HepG2 (cell line): Measurements from ENCODE around the gene NRDE2. TPM values are rescaled to one million over a fixed set of nuclear protein-coding genes. Genes with fewer than 3 reads are reported as not detected.

Experiments used
- ARNTL ChIP-seq: sonication (generic); formaldehyde crosslinking; IDR thresholded peaks from 2 replicates; pipeline ENCODE4 v1.4.0; 2020; ENCODE audit warnings: mild to moderate bottlenecking, missing genetic modification reagents
- BHLHE40 ChIP-seq: IDR thresholded peaks from 2 replicates; pipeline ENCODE4 v1.6.1; 2011; ENCODE audit warnings: low read length, improper control_type of control experiment
- CBX2 ChIP-seq, 2 experiments: fragments of 200-600 bp in 1 of 2; sonication (generic); formaldehyde crosslinking in 1 of 2; IDR thresholded peaks; 2 replicates each; pipeline versions ENCODE4 v1.7.0 to v1.8.1; 2018 to 2022; ENCODE audit warnings: low read depth in 2 of 2, low read length in 1 of 2, mild to moderate bottlenecking in 1 of 2, missing genetic modification reagents in 1 of 2
- FOXP1 ChIP-seq, 2 experiments: fragments of 450-650 bp in 1 of 2; IDR thresholded peaks; 2 replicates each; pipeline ENCODE4 v1.6.1; 2017 to 2018; ENCODE audit warnings: antibody characterized with exemption in 1 of 2
- HDAC1 ChIP-seq: sonication (generic); formaldehyde crosslinking; IDR thresholded peaks from 2 replicates; pipeline ENCODE4 v1.5.1; 2020; ENCODE audit warnings: mild to moderate bottlenecking, missing genetic modification reagents
- ISL2 ChIP-seq: sonication (generic); formaldehyde crosslinking; IDR thresholded peaks from 2 replicates; pipeline ENCODE4 v1.5.0; 2020; ENCODE audit warnings: missing genetic modification reagents
- POGZ ChIP-seq: sonication (generic); formaldehyde crosslinking; IDR thresholded peaks from 2 replicates; pipeline ENCODE4 v1.4.0; 2020; ENCODE audit warnings: mild to moderate bottlenecking, missing genetic modification reagents
- PRMT3 ChIP-seq: sonication (generic); formaldehyde crosslinking; IDR thresholded peaks from 2 replicates; pipeline ENCODE4 v1.8.1; 2022; ENCODE audit warnings: low read depth, mild to moderate bottlenecking, moderate library complexity, missing genetic modification reagents, borderline replicate concordance
- SIN3B ChIP-seq: fragments of 150-350 bp; IDR thresholded peaks from 2 replicates; pipeline ENCODE4 v1.6.1; 2014; ENCODE audit warnings: low read length
- TEAD2 ChIP-seq: sonication (generic); formaldehyde crosslinking; IDR thresholded peaks from 2 replicates; pipeline ENCODE4 v1.9.0; 2021; ENCODE audit warnings: missing genetic modification reagents
- TEAD3 ChIP-seq: optimal IDR thresholded peaks from 2 replicates; pipeline ENCODE3; 2016; ENCODE audit warnings: borderline replicate concordance
- TRIM24 ChIP-seq: sonication (generic); formaldehyde crosslinking; IDR thresholded peaks from 2 replicates; pipeline ENCODE4 v1.8.0; 2022; ENCODE audit warnings: mild to moderate bottlenecking, missing genetic modification reagents
- ZBTB20 ChIP-seq: sonication (generic); formaldehyde crosslinking; IDR thresholded peaks from 2 replicates; pipeline ENCODE4 v1.8.1; 2023; ENCODE audit warnings: missing genetic modification reagents, low read depth, mild to moderate bottlenecking, borderline replicate concordance
- ZKSCAN1 ChIP-seq: fragments of 150-350 bp; IDR thresholded peaks from 2 replicates; pipeline ENCODE4 v1.6.1; 2014; ENCODE audit warnings: low read length
- ZNF160 ChIP-seq: sonication (generic); formaldehyde crosslinking; IDR thresholded peaks from 2 replicates; pipeline ENCODE4 v1.8.0; 2022; ENCODE audit warnings: mild to moderate bottlenecking, inconsistent platforms, missing genetic modification reagents
- ZNF225 ChIP-seq: sonication (generic); formaldehyde crosslinking; IDR thresholded peaks from 2 replicates; pipeline ENCODE4 v1.4.0; 2020; ENCODE audit warnings: mild to moderate bottlenecking, missing genetic modification reagents
- ZNF549 ChIP-seq: sonication (generic); formaldehyde crosslinking; IDR thresholded peaks from 2 replicates; pipeline ENCODE4 v1.5.0; 2020; ENCODE audit warnings: missing genetic modification reagents
- ZNF552 ChIP-seq: sonication (generic); formaldehyde crosslinking; IDR thresholded peaks from 2 replicates; pipeline ENCODE4 v1.9.0; 2022; ENCODE audit warnings: missing genetic modification reagents, mild to moderate bottlenecking, borderline replicate concordance
- ZNF615 ChIP-seq: sonication (generic); formaldehyde crosslinking; IDR thresholded peaks from 2 replicates; pipeline ENCODE4 v1.5.0; 2020; ENCODE audit warnings: mild to moderate bottlenecking, missing genetic modification reagents, borderline replicate concordance
- ZNF816 ChIP-seq: sonication (generic); formaldehyde crosslinking; IDR thresholded peaks from 2 replicates; pipeline ENCODE4 v1.8.0; 2022; ENCODE audit warnings: missing genetic modification reagents, mild to moderate bottlenecking, borderline replicate concordance
- polyA plus RNA-seq, 8 experiments: library from polyadenylated mRNA; depleted of rRNA in 3 of 8; stranded (reverse) in 7 of 8; unstranded in 1 of 8; fragments of >200 nt; fragmentation: Illumina TruSeq in 4 of 8; extraction: Trizol in 4 of 8; gene quantifications; 2 replicates each; pipeline versions ENCODE4 v1.2.1 to v1.2.3, GENCODE V29; 2011 to 2016; ENCODE audit warnings: low read depth in 4 of 8, missing spikeins in 1 of 8, mixed read lengths in 1 of 8; ENCODE audit not compliant: insufficient read depth in 1 of 8
- total RNA-seq, 5 experiments: library from RNA; depleted of rRNA; stranded (reverse); fragments of >200 nt; fragmentation: Illumina TruSeq; extraction: Trizol; gene quantifications; 2 replicates each; pipeline ENCODE4 v1.2.3, GENCODE V29; 2016; ENCODE audit warnings: low read depth in 1 of 5
- TF ChIP-seq, protein P1 (sequence below): sonication (generic); formaldehyde crosslinking; conservative IDR thresholded peaks from 2 replicates; pipeline ENCODE4 v1.4.0; 2020; ENCODE audit warnings: mild to moderate bottlenecking, missing genetic modification reagents, moderate library complexity
- TF ChIP-seq, protein P2 (sequence below): IDR thresholded peaks from 2 replicates; pipeline ENCODE4 v1.6.1; 2016; ENCODE audit warnings: low read depth
- TF ChIP-seq, protein P3 (sequence below): sonication (generic); formaldehyde crosslinking; IDR thresholded peaks from 2 replicates; pipeline ENCODE4 v1.4.0; 2020; ENCODE audit warnings: missing genetic modification reagents, mild to moderate bottlenecking, borderline replicate concordance
- TF ChIP-seq, protein P4 (sequence below): sonication (generic); formaldehyde crosslinking; IDR thresholded peaks from 2 replicates; pipeline ENCODE4 v1.9.0; 2021; ENCODE audit warnings: missing genetic modification reagents, mild to moderate bottlenecking, borderline replicate concordance

The NRDE2 gene
- total and polyA plus RNA-seq, 2 of the 13 experiments (the other 11 are each of a cell fraction or from before 2014, with no cell fraction given): 5.6 to 12.5 TPM

DNA sequence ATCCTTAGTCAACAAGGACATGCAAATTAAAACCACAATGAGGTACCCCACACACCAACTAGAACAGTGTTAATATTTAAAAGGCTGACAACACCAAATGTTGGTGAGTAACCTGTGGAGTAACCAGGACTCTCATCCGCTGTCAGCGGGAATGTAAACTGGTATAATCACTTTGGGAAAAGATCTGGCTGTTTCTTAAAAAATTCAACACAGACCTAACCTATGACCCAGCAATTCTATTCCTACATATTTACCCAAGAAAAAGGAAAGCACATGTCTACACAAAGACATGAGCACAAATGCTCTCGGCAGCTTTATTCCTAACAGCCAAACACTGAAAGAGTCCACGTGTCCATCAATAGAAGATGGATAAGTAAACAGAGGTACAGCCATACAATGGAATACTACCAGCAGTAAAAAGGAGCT, 26.6 kb downstream of the NRDE2 start (continued):
- TF ChIP-seq, protein P1, sequence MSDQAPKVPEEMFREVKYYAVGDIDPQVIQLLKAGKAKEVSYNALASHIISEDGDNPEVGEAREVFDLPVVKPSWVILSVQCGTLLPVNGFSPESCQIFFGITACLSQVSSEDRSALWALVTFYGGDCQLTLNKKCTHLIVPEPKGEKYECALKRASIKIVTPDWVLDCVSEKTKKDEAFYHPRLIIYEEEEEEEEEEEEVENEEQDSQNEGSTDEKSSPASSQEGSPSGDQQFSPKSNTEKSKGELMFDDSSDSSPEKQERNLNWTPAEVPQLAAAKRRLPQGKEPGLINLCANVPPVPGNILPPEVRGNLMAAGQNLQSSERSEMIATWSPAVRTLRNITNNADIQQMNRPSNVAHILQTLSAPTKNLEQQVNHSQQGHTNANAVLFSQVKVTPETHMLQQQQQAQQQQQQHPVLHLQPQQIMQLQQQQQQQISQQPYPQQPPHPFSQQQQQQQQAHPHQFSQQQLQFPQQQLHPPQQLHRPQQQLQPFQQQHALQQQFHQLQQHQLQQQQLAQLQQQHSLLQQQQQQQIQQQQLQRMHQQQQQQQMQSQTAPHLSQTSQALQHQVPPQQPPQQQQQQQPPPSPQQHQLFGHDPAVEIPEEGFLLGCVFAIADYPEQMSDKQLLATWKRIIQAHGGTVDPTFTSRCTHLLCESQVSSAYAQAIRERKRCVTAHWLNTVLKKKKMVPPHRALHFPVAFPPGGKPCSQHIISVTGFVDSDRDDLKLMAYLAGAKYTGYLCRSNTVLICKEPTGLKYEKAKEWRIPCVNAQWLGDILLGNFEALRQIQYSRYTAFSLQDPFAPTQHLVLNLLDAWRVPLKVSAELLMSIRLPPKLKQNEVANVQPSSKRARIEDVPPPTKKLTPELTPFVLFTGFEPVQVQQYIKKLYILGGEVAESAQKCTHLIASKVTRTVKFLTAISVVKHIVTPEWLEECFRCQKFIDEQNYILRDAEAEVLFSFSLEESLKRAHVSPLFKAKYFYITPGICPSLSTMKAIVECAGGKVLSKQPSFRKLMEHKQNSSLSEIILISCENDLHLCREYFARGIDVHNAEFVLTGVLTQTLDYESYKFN: peak; percentile 79
- no peak for TF ChIP-seq ISL2 (CRISPR knock-in tag)
- TF ChIP-seq ZBTB20 (CRISPR knock-in tag): 0 out of 2 replicates have a peak, but pooled peaks have one; percentile 38
- no peak for TF ChIP-seq FOXP1 (IDR thresholded peaks at IDR 0.05)
- peak; percentile 72 for TF ChIP-seq FOXP1 (CRISPR knock-in tag; IDR thresholded peaks at IDR 0.05)
- no peak for TF ChIP-seq ZNF549 (CRISPR knock-in tag)
- TF ChIP-seq, protein P2, sequence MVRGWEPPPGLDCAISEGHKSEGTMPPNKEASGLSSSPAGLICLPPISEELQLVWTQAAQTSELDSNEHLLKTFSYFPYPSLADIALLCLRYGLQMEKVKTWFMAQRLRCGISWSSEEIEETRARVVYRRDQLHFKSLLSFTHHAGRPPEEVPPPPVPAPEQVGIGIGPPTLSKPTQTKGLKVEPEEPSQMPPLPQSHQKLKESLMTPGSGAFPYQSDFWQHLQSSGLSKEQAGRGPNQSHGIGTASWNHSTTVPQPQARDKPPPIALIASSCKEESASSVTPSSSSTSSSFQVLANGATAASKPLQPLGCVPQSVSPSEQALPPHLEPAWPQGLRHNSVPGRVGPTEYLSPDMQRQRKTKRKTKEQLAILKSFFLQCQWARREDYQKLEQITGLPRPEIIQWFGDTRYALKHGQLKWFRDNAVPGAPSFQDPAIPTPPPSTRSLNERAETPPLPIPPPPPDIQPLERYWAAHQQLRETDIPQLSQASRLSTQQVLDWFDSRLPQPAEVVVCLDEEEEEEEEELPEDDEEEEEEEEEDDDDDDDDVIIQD (CRISPR knock-in tag): peak; percentile 22; the same call in 1 of the 2 replicates
- no peak for TF ChIP-seq PRMT3 (CRISPR knock-in tag)
- no peak for TF ChIP-seq ZNF615 (CRISPR knock-in tag)
- TF ChIP-seq TEAD3 (CRISPR knock-in tag): peak; percentile 43
- TF ChIP-seq SIN3B: no peak
- no peak for TF ChIP-seq ZNF552 (CRISPR knock-in tag)
- TF ChIP-seq, protein P3, sequence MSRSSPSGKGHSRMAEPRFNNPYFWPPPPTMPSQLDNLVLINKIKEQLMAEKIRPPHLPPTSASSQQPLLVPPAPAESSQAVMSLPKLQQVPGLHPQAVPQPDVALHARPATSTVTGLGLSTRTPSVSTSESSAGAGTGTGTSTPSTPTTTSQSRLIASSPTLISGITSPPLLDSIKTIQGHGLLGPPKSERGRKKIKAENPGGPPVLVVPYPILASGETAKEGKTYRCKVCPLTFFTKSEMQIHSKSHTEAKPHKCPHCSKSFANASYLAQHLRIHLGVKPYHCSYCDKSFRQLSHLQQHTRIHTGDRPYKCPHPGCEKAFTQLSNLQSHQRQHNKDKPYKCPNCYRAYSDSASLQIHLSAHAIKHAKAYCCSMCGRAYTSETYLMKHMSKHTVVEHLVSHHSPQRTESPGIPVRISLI (CRISPR knock-in tag): no peak
- TF ChIP-seq, protein P4, sequence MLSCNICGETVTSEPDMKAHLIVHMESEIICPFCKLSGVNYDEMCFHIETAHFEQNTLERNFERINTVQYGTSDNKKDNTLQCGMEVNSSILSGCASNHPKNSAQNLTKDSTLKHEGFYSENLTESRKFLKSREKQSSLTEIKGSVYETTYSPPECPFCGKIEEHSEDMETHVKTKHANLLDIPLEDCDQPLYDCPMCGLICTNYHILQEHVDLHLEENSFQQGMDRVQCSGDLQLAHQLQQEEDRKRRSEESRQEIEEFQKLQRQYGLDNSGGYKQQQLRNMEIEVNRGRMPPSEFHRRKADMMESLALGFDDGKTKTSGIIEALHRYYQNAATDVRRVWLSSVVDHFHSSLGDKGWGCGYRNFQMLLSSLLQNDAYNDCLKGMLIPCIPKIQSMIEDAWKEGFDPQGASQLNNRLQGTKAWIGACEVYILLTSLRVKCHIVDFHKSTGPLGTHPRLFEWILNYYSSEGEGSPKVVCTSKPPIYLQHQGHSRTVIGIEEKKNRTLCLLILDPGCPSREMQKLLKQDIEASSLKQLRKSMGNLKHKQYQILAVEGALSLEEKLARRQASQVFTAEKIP (CRISPR knock-in tag): no peak
- no peak for TF ChIP-seq ZNF816 (CRISPR knock-in tag)
- no peak for TF ChIP-seq TEAD2 (CRISPR knock-in tag)
- TF ChIP-seq ARNTL (CRISPR knock-in tag): peak; percentile 78
- no peak for TF ChIP-seq ZKSCAN1
- TF ChIP-seq CBX2 (IDR thresholded peaks at IDR 0.05; ENCODE audit: low read depth, low read length): no peak
- no peak for TF ChIP-seq CBX2 (CRISPR knock-in tag; IDR thresholded peaks at IDR 0.05; ENCODE audit: low read depth)
- no peak for TF ChIP-seq TRIM24 (CRISPR knock-in tag)
- TF ChIP-seq ZNF160: no peak
- TF ChIP-seq HDAC1 (CRISPR knock-in tag): peak; percentile 38; the same call in 1 of the 2 replicates
- 0 out of 2 replicates have a peak, but pooled peaks have one; percentile 15 for TF ChIP-seq POGZ (CRISPR knock-in tag)
- 0 out of 2 replicates have a peak, but pooled peaks have one; percentile 38 for TF ChIP-seq BHLHE40
- no peak for TF ChIP-seq ZNF225 (CRISPR knock-in tag)
